K562 (cell line): ENCODE data around the gene SDSL. TPM values are rescaled to one million over a fixed set of nuclear protein-coding genes. Genes with fewer than 3 reads are reported as not detected.

ENCODE experiments used
- ATAC-seq: fragments of 200-7000 bp; cut with Tn5 transposase; 3 replicates; pipeline ENCODE4 v1.9.1; 2020; ENCODE audit warnings: moderate library complexity
- BruUV-seq: library from RNA; stranded (reverse); fragments of 400-500 nt; replicated peaks from 2 replicates; lab custom pipeline; 2021; lab: Mats Ljungman, UMichigan
- CTCF ChIA-PET: fragments of 300-600 bp; formaldehyde crosslinking; extraction: SDS; loops from one replicate; lab custom pipeline; 2021; ENCODE audit warnings: low intra/inter-chr PET ratio; lab: Yijun Ruan, JAX
- POLR2A ChIA-PET: fragments of 300-600, 350-650 bp; sonication (Branson Sonifier 250); formaldehyde crosslinking; extraction: SDS; loops from one replicate; lab custom pipeline; 2021; ENCODE audit warnings: antibody characterized with exemption, inconsistent platforms; lab: Yijun Ruan, JAX
- DNase-seq, 4 experiments: peaks; one replicate each; pipeline versions ENCODE4 v3.0.0 to v3.0.0-alpha.2; 2011 to 2018; ENCODE audit warnings: low spot score in 3 of 4, mixed read lengths in 3 of 4; ENCODE audit errors: extremely low read depth in 1 of 4
- FAIRE-seq: peaks from 2 replicates; lab custom pipeline; 2011; peaks lifted over from hg19 to GRCh38; lab: Jason Lieb, UNC
- H2AFZ ChIP-seq: 2 replicates; pipeline ENCODE4 v1.6.0; 2011; ENCODE audit warnings: low read depth, low read length, control low read depth, inconsistent platforms
- H3K27ac ChIP-seq: fragments of 200-600 bp; 3 replicates; pipeline ENCODE4 v1.8.0; 2011; ENCODE audit warnings: low read depth, mild to moderate bottlenecking, control low read depth, inconsistent platforms, low read length, moderate library complexity, mixed read lengths; ENCODE audit errors: extremely low read depth
- H3K27me3 ChIP-seq, 2 experiments: fragments of 300-600 bp in 1 of 2; 2 replicates in 1 of 2; 3 replicates in 1 of 2; pipeline versions ENCODE4 v1.6.0 to v1.8.0; 2011; ENCODE audit warnings: inconsistent platforms in 2 of 2, low read length in 2 of 2, mild to moderate bottlenecking in 1 of 2, mixed read lengths in 1 of 2, moderate library complexity in 1 of 2; ENCODE audit not compliant: control insufficient read depth in 2 of 2, insufficient read depth in 2 of 2
- H3K36me3 ChIP-seq: fragments of 300-600 bp; 3 replicates; pipeline ENCODE4 v1.8.0; 2011; ENCODE audit warnings: mild to moderate bottlenecking, low read length, inconsistent platforms; ENCODE audit not compliant: control insufficient read depth, insufficient read depth
- H3K4me1 ChIP-seq, 2 experiments: fragments of 200-600 bp in 1 of 2; replicated peaks in 1 of 2; 2 replicates in 1 of 2; 3 replicates in 1 of 2; pipeline versions ENCODE4 v1.5.1 to v1.8.0; 2011; ENCODE audit warnings: inconsistent platforms in 2 of 2, low read length in 2 of 2, mild to moderate bottlenecking in 1 of 2, mixed read lengths in 1 of 2, moderate library complexity in 1 of 2; ENCODE audit not compliant: control insufficient read depth in 2 of 2, insufficient read depth in 2 of 2
- H3K4me2 ChIP-seq: 2 replicates; pipeline ENCODE4 v1.6.1; 2011; ENCODE audit warnings: low read length, control low read depth, inconsistent platforms, mixed read lengths; ENCODE audit not compliant: insufficient read depth
- H3K4me3 ChIP-seq: fragments of 200-600 bp; sonication (generic), shearing (Covaris generic); 2 replicates; pipeline ENCODE4 v1.5.1; 2016; ENCODE audit warnings: control low read depth, inconsistent platforms
- H3K79me2 ChIP-seq: fragments of 200-600 bp; 3 replicates; pipeline ENCODE4 v1.8.0; 2011; ENCODE audit warnings: low read length, inconsistent platforms; ENCODE audit not compliant: control insufficient read depth, insufficient read depth
- H3K9ac ChIP-seq, 2 experiments: 2 replicates each; pipeline versions ENCODE4 v1.6.0 to v1.6.1; 2011; ENCODE audit warnings: low read depth in 2 of 2, low read length in 2 of 2, control low read depth in 1 of 2, inconsistent platforms in 1 of 2, mild to moderate bottlenecking in 1 of 2, mixed read lengths in 1 of 2; ENCODE audit not compliant: insufficient read depth in 1 of 2
- H3K9me1 ChIP-seq: one replicate; pipeline ENCODE4 v1.6.0; 2011; ENCODE audit warnings: inconsistent platforms, mild to moderate bottlenecking, low read length, moderate library complexity; ENCODE audit not compliant: control insufficient read depth, insufficient read depth
- H3K9me3 ChIP-seq: replicated peaks from 2 replicates; pipeline ENCODE4 v1.5.1; 2011; ENCODE audit warnings: low read depth, low read length, inconsistent platforms; ENCODE audit not compliant: control insufficient read depth, insufficient read depth
- H4K20me1 ChIP-seq: replicated peaks from 2 replicates; pipeline ENCODE4 v1.6.1; 2011; ENCODE audit warnings: low read length, inconsistent platforms, mixed read lengths; ENCODE audit not compliant: control insufficient read depth, insufficient read depth
- CREM ChIP-seq: IDR thresholded peaks from 2 replicates; pipeline ENCODE4 v1.6.1; 2014; ENCODE audit warnings: antibody characterized with exemption, low read depth
- MLX ChIP-seq, 2 experiments: fragments of 450-650 bp in 1 of 2; sonication (generic) in 1 of 2; formaldehyde crosslinking; conservative IDR thresholded peaks; 2 replicates each; pipeline versions ENCODE4 v1.4.0 to v1.8.1; 2020 to 2022; ENCODE audit warnings: mild to moderate bottlenecking in 1 of 2, missing genetic modification reagents in 1 of 2
- MYC ChIP-seq, 2 experiments: fragments of 250-450 bp in 1 of 2; sonication (Bioruptor Pico) in 1 of 2; IDR thresholded peaks; 2 replicates each; pipeline versions ENCODE4 v1.5.1 to v1.6.1; 2012 to 2021; ENCODE audit warnings: low read depth in 2 of 2, borderline replicate concordance in 1 of 2, improper control_type of control experiment in 1 of 2, low read length in 1 of 2, mild to moderate bottlenecking in 1 of 2, moderate library complexity in 1 of 2
- RAD51 ChIP-seq: fragments of 450-650 bp; IDR thresholded peaks from 2 replicates; pipeline ENCODE4 v1.7.1; 2016; ENCODE audit warnings: low read depth, mild to moderate bottlenecking, borderline replicate concordance
- TEAD1 ChIP-seq, 2 experiments: fragments of 450-650 bp in 1 of 2; sonication (generic) in 1 of 2; formaldehyde crosslinking; IDR thresholded peaks; 2 replicates each; pipeline versions ENCODE4 v1.4.0 to v1.8.0; 2020 to 2022; ENCODE audit warnings: mild to moderate bottlenecking in 2 of 2, missing genetic modification reagents in 1 of 2
- ZNF12 ChIP-seq: sonication (generic); formaldehyde crosslinking; IDR thresholded peaks from 2 replicates; pipeline ENCODE4 v1.4.0; 2020; ENCODE audit warnings: mild to moderate bottlenecking, missing genetic modification reagents
- whole genome bisulfite sequencing: fragments of 100-300 bp; shearing (Covaris generic); methylation state at CpG from one replicate; pipeline ENCODE4 v1.1.6; 2016; ENCODE audit warnings: low coverage, mixed read lengths; ENCODE audit not compliant: insufficient coverage; ENCODE audit errors: missing lambda C conversion rate; 5-methylcytosine and 5-hydroxymethylcytosine counted together
- in situ Hi-C: fragments of 300-500 bp; cut with MboI; formaldehyde crosslinking; loops from 4 replicates; pipeline ENCODE4 v1.15.0; 2018; ENCODE audit warnings: inconsistent platforms, mixed read lengths
- intact Hi-C: fragments of 100-400 bp; cut with micrococcal nuclease; formaldehyde crosslinking; loops from 2 replicates; pipeline ENCODE4 v1.14.2; 2022
- polyA plus RNA-seq, 8 experiments: library from polyadenylated mRNA; depleted of rRNA in 4 of 8; stranded (reverse) in 5 of 8; unstranded in 3 of 8; fragments of >200 nt; fragmentation: Nextera tagmentation in 2 of 8; fragmentation: Illumina TruSeq in 1 of 8; extraction: Ambion mirVana in 2 of 8; extraction: Trizol in 1 of 8; gene quantifications; 2 replicates each; pipeline versions ENCODE4 v1.2.1 to v1.2.3, GENCODE V29; 2011 to 2014; ENCODE audit warnings: inconsistent platforms in 1 of 8, missing spikeins in 1 of 8
- total RNA-seq, 7 experiments: library from RNA; depleted of rRNA in 6 of 7; stranded (reverse); fragments of >200 nt in 6 of 7; fragmentation: Illumina TruSeq in 2 of 7; extraction: Trizol in 2 of 7; gene quantifications; 2 replicates each; pipeline versions ENCODE4 v1.2.1 to v1.2.3, GENCODE V29; 2011 to 2021; ENCODE audit warnings: low replicate concordance in 1 of 7

SDSL gene
- total and polyA plus RNA-seq, 9 of the 15 experiments (the other 6 are each of a cell fraction or from before 2014, with no cell fraction given) = 0.31 to 11.0 (median 7.4) TPM

GRCh38 chr12:113381220-113381619 is 41.0 kb upstream of the SDSL start:
- Histone ChIP-seq H3K9me1 (no peaks in the 10 kb centered on the region), H3K4me3 (no peak overlapping the region), H3K79me2 (no peaks in the 10 kb centered on the region), H3K27me3 (no peaks in the 10 kb centered on the region)
- POLR2A ChIA-PET = no interaction called here
- no TSS peak for BruUV-seq
- TF ChIP-seq MLX (CRISPR knock-in tag; conservative IDR thresholded peaks at IDR 0.05) (no peak), CREM (no peak), MYC (IDR thresholded peaks at IDR 0.05; ENCODE audit: low read depth, low read length) (no peak), MYC (CRISPR knock-in tag; IDR thresholded peaks at IDR 0.05; ENCODE audit: borderline replicate concordance, low read depth) (no peak)
- TF ChIP-seq, all 486 proteins: peak for 0
- ATAC-seq = no peak
- FAIRE-seq = no peak
- peaks cover 64% of the 10 kb centered on the region; the same call in 2 of the 3 replicates for H3K36me3 ChIP-seq
- H3K4me2 ChIP-seq = no peak overlapping the region
- no peak overlapping the region for H3K9ac ChIP-seq
- intact Hi-C loops = no loop called here
- H4K20me1 ChIP-seq = no peaks in the 10 kb centered on the region
- in situ Hi-C loops = no loop called here
- H3K27ac ChIP-seq = no peak overlapping the region
- H3K4me1 ChIP-seq = peaks cover 5 to 22% of the 10 kb centered on the region in 2 experiments; a peak in 4 of 5 replicates
- H3K9me3 ChIP-seq = no peaks in the 10 kb centered on the region
- WGBS = 75% methylated on average over 9 of the region's 11 CpGs
- CTCF ChIA-PET = no interaction called here
- no peak overlapping the region for H2AFZ ChIP-seq
- DNase-seq = no peak

GRCh38 chr12:113382206-113382605 is 40.0 kb upstream of the SDSL start:
- no peaks in the 10 kb centered on the region for H3K9me1 ChIP-seq
- H3K27ac ChIP-seq = no peak overlapping the region
- peaks cover 59% of the 10 kb centered on the region; the same call in 2 of the 3 replicates for H3K36me3 ChIP-seq
- in situ Hi-C loops = no loop called here
- 81% methylated on average over 4 of the region's 4 CpGs for WGBS
- no peak for ATAC-seq
- no peak for DNase-seq
- H3K9ac ChIP-seq = no peak overlapping the region
- no TSS peak for BruUV-seq
- H3K27me3 ChIP-seq = no peaks in the 10 kb centered on the region
- no peak overlapping the region for H3K4me3 ChIP-seq
- POLR2A ChIA-PET = interaction anchor here (1.2 kb wide), 1 partner anchor 10 kb away, joined by 11 read pairs; no protein-coding TSS in a partner anchor
- TF ChIP-seq RAD51 = no peak
- no peak for TF ChIP-seq TEAD1 (CRISPR knock-in tag; IDR thresholded peaks at IDR 0.05)
- TF ChIP-seq ZNF12 = no peak
- no peak overlapping the region for H3K4me2 ChIP-seq
- FAIRE-seq = no peak
- intact Hi-C loops = no loop called here
- H3K9me3 ChIP-seq = no peaks in the 10 kb centered on the region
- peaks cover 5 to 22% of the 10 kb centered on the region in 2 experiments; a peak in 4 of 5 replicates for H3K4me1 ChIP-seq
- no peak overlapping the region for H2AFZ ChIP-seq
- CTCF ChIA-PET = no interaction called here
- H3K79me2 ChIP-seq = no peaks in the 10 kb centered on the region
- no peaks in the 10 kb centered on the region for H4K20me1 ChIP-seq
